Prostate gland (tissue), 2 donors: ENCODE data around the gene ST6GAL1. TPM values are rescaled to one million over a fixed set of nuclear protein-coding genes. Genes with fewer than 3 reads are reported as not detected.

Experiments
- DNase-seq: peaks from one replicate; pipeline ENCODE4 v3.0.0-alpha.2; 2019; ENCODE audit warnings: low spot score
- H3K27ac ChIP-seq, 2 donors: fragments of 200-600 bp; sonication (generic); 2 replicates each; pipeline ENCODE4 v1.5.1; 2017 to 2019
- H3K27me3 ChIP-seq: fragments of 200-600 bp; sonication (generic); replicated peaks from 2 replicates; pipeline ENCODE4 v1.5.1; 2019; ENCODE audit not compliant: insufficient read depth
- H3K36me3 ChIP-seq, 2 donors: fragments of 200-600 bp; sonication (generic); 1 replicate in 1 of 2; 2 replicates in 1 of 2; pipeline versions ENCODE4 v1.5.1 to v1.8.1; 2017 to 2019
- H3K4me1 ChIP-seq: fragments of 200-600 bp; sonication (generic); replicated peaks from 2 replicates; pipeline ENCODE4 v1.5.1; 2019
- H3K4me3 ChIP-seq, 2 donors: fragments of 200-600 bp; sonication (generic); 2 replicates each; pipeline ENCODE4 v1.5.1; 2017 to 2019
- H3K9me3 ChIP-seq: fragments of 200-600 bp; sonication (generic); 2 replicates; pipeline ENCODE4 v1.5.1; 2017
- CTCF ChIP-seq, 4 experiments: fragments of 200-600 bp in 2 of 4; fragments of 450-650 bp in 2 of 4; sonication (generic) in 2 of 4; IDR thresholded peaks; 1 replicate in 3 of 4; 2 replicates in 1 of 4; pipeline ENCODE4 v1.5.1; 2016 to 2019; ENCODE audit warnings: antibody characterized with exemption in 4 of 4, mild to moderate bottlenecking in 2 of 4, moderate library complexity in 2 of 4
- POLR2A ChIP-seq: fragments of 450-650 bp; IDR thresholded peaks from one replicate; pipeline ENCODE4 v1.6.1; 2016; ENCODE audit warnings: antibody characterized with exemption, mild to moderate bottlenecking
- POLR2AphosphoS5 ChIP-seq: sonication (generic); formaldehyde crosslinking; IDR thresholded peaks from one replicate; pipeline ENCODE4 v1.6.1; 2017; ENCODE audit warnings: antibody characterized with exemption
- WGBS: methylation state at CpG from one replicate; pipeline ENCODE4 v1.1.5; 2018; 5-methylcytosine and 5-hydroxymethylcytosine counted together
- intact Hi-C: fragments of 100-400 bp; cut with DNase I; formaldehyde crosslinking; loops from one replicate; pipeline ENCODE4 v1.14.2; 2022
- total RNA-seq, 2 donors: library from RNA; depleted of rRNA; stranded (reverse); fragments of >200 nt; gene quantifications; one replicate each; pipeline ENCODE4 v1.1.0, GENCODE V29; 2016

ST6GAL1 gene
- total RNA-seq, 2 donors from 2014 or later: 101 to 225 TPM

GRCh38 chr3:186920796-186921195, 9.5 kb upstream of the ST6GAL1 start:
- no peaks in the 10 kb centered on the region for H3K9me3 ChIP-seq
- no peaks in the 10 kb centered on the region for H3K36me3 ChIP-seq
- no peak for DNase-seq
- 64% methylated on average over 1 of the region's 1 CpG for WGBS
- H3K27me3 ChIP-seq: no peaks in the 10 kb centered on the region
- H3K27ac ChIP-seq: no peak overlapping the region
- TF ChIP-seq POLR2A: no peak
- no peak for TF ChIP-seq POLR2AphosphoS5
- no peak for TF ChIP-seq CTCF (IDR thresholded peaks at IDR 0.05)
- H3K4me1 ChIP-seq: no peaks in the 10 kb centered on the region
- intact Hi-C loops: no loop called here
- H3K4me3 ChIP-seq: no peak overlapping the region

- TF ChIP-seq CTCF (IDR thresholded peaks at IDR 0.05) (no peak), POLR2AphosphoS5 (no peak), POLR2A (no peak)
- no peak for DNase-seq
- intact Hi-C loops: no loop called here
- Histone ChIP-seq H3K4me3 (no peak overlapping the region), H3K36me3 (no peaks in the 10 kb centered on the region), H3K27ac (no peak overlapping the region), H3K27me3 (no peaks in the 10 kb centered on the region), H3K4me1 (no peaks in the 10 kb centered on the region), H3K9me3 (no peaks in the 10 kb centered on the region)
- 85% methylated on average over 3 of the region's 3 CpGs for WGBS
Measured at GRCh38 chr3:186921578-186921977, 8.7 kb upstream of the ST6GAL1 start.

GRCh38 chr3:186922224-186922623, 8.1 kb upstream of the ST6GAL1 start:
- Histone ChIP-seq H3K4me1 (no peaks in the 10 kb centered on the region), H3K27me3 (no peaks in the 10 kb centered on the region), H3K36me3 (no peaks in the 10 kb centered on the region), H3K4me3 (no peak overlapping the region), H3K27ac (no peak overlapping the region), H3K9me3 (no peaks in the 10 kb centered on the region)
- TF ChIP-seq CTCF (IDR thresholded peaks at IDR 0.05) (no peak), POLR2A (no peak), POLR2AphosphoS5 (no peak)
- 94% methylated on average over 9 of the region's 9 CpGs for WGBS
- intact Hi-C loops: no loop called here
- DNase-seq: no peak

GRCh38 chr3:186922790-186923189, 7.5 kb upstream of the ST6GAL1 start:
- 43% methylated on average over 5 of the region's 5 CpGs for WGBS
- H3K4me1 ChIP-seq: no peaks in the 10 kb centered on the region
- H3K9me3 ChIP-seq: no peaks in the 10 kb centered on the region
- H3K36me3 ChIP-seq: no peaks in the 10 kb centered on the region
- H3K4me3 ChIP-seq: no peak overlapping the region
- no peaks in the 10 kb centered on the region for H3K27me3 ChIP-seq
- DNase-seq: peak; percentile 74
- no peak overlapping the region for H3K27ac ChIP-seq
- TF ChIP-seq POLR2AphosphoS5 (peak; percentile 59), CTCF (IDR thresholded peaks at IDR 0.05) (no peak)
- intact Hi-C loops: no loop called here

- no peak for DNase-seq
- intact Hi-C loops: no loop called here
- TF ChIP-seq CTCF (IDR thresholded peaks at IDR 0.05): no peak
- no peak for TF ChIP-seq POLR2A
- TF ChIP-seq POLR2AphosphoS5: no peak
- H3K27me3 ChIP-seq: no peaks in the 10 kb centered on the region
- WGBS: 76% methylated on average over 3 of the region's 3 CpGs
- no peak overlapping the region for H3K4me3 ChIP-seq
- no peaks in the 10 kb centered on the region for H3K9me3 ChIP-seq
- no peaks in the 10 kb centered on the region for H3K4me1 ChIP-seq
- H3K36me3 ChIP-seq: no peaks in the 10 kb centered on the region
- no peak overlapping the region for H3K27ac ChIP-seq
Measured at GRCh38 chr3:186923241-186923640, 7.1 kb upstream of the ST6GAL1 start.
